Skeletal muscle tissue (tissue), 4 donors: ENCODE data around the gene CEP85L. TPM values are rescaled to one million over a fixed set of nuclear protein-coding genes. Genes with fewer than 3 reads are reported as not detected.

Experiments
- H3K27ac ChIP-seq: one replicate; pipeline ENCODE4 v1.7.0; 2013; ENCODE audit warnings: mild to moderate bottlenecking, low read depth, low read length, inconsistent platforms
- H3K27me3 ChIP-seq, 3 donors: one replicate each; pipeline ENCODE4 v1.7.0; 2013; ENCODE audit warnings: low read length in 3 of 3; ENCODE audit not compliant: control insufficient read depth in 3 of 3, insufficient read depth in 3 of 3
- H3K36me3 ChIP-seq, 3 donors: one replicate each; pipeline ENCODE4 v1.7.0; 2013; ENCODE audit warnings: low read length in 3 of 3; ENCODE audit not compliant: control insufficient read depth in 3 of 3, insufficient read depth in 3 of 3
- H3K4me1 ChIP-seq, 3 donors: one replicate each; pipeline ENCODE4 v1.7.0; 2013; ENCODE audit warnings: low read length in 3 of 3, mild to moderate bottlenecking in 3 of 3; ENCODE audit not compliant: control insufficient read depth in 3 of 3, insufficient read depth in 3 of 3
- H3K4me3 ChIP-seq, 3 donors: one replicate each; pipeline ENCODE4 v1.7.0; 2013; ENCODE audit warnings: low read length in 3 of 3
- H3K9ac ChIP-seq, 3 donors: one replicate each; pipeline ENCODE4 v1.7.0; 2013; ENCODE audit warnings: low read length in 3 of 3, mild to moderate bottlenecking in 3 of 3, moderate library complexity in 2 of 3, low read depth in 1 of 3
- H3K9me3 ChIP-seq, 3 donors: one replicate each; pipeline ENCODE4 v1.7.0; 2013; ENCODE audit warnings: low read length in 3 of 3; ENCODE audit not compliant: control insufficient read depth in 3 of 3
- total RNA-seq: library from RNA; depleted of rRNA; stranded (reverse); fragments of >200 nt; gene quantifications from one replicate; pipeline ENCODE4 v1.2.3, GENCODE V29; 2014
- donor health status: Osteomylitis.

The CEP85L gene
- total RNA-seq, 1 donor from 2014 or later = 42.3 TPM

GRCh38 chr6:118627724-118628123, 23.7 kb downstream of the CEP85L start:
- Histone ChIP-seq H3K4me1 (peaks cover 6 to 14% (median 7%) of the 10 kb centered on the region in 3 donors), H3K36me3 (peaks cover 0 to 5% (median 3%) of the 10 kb centered on the region in 3 donors), H3K9me3 (peaks cover 0 to 4% (median 0%) of the 10 kb centered on the region in 3 donors), H3K4me3 (no peak overlapping the region), H3K27ac (no peak overlapping the region), H3K9ac (no peak overlapping the region), H3K27me3 (no peaks in the 10 kb centered on the region)

- H3K4me1 ChIP-seq = peaks cover 10 to 32% (median 23%) of the 10 kb centered on the region in 3 donors
Observed at GRCh38 chr6:118625833-118626232, 25.6 kb downstream of the CEP85L start.

GRCh38 chr6:118621799-118622470, 29.5 kb downstream of the CEP85L start:
- no peaks in the 10 kb centered on the region for H3K27me3 ChIP-seq
- H3K4me1 ChIP-seq = peaks cover 26 to 58% (median 35%) of the 10 kb centered on the region in 3 donors
- H3K27ac ChIP-seq = peak overlapping the region; percentile 10
- peaks cover 0 to 4% (median 0%) of the 10 kb centered on the region in 3 donors for H3K9me3 ChIP-seq
- H3K4me3 ChIP-seq = no peak overlapping the region
- H3K9ac ChIP-seq = no peak overlapping the region
- H3K36me3 ChIP-seq = no peaks in the 10 kb centered on the region

More at GRCh38 chr6:118625833-118626232, 25.6 kb downstream of the CEP85L start:
- no peak overlapping the region for H3K27ac ChIP-seq
- H3K27me3 ChIP-seq = no peaks in the 10 kb centered on the region
- H3K9ac ChIP-seq = no peak overlapping the region
- peaks cover 0 to 4% (median 0%) of the 10 kb centered on the region in 3 donors for H3K9me3 ChIP-seq
- H3K4me3 ChIP-seq = no peak overlapping the region
- peaks cover 0 to 4% (median 3%) of the 10 kb centered on the region in 3 donors for H3K36me3 ChIP-seq

GRCh38 chr6:118620202-118620601, 31.2 kb downstream of the CEP85L start:
- Histone ChIP-seq H3K9ac (no peak overlapping the region), H3K4me3 (no peak overlapping the region), H3K9me3 (no peaks in the 10 kb centered on the region), H3K36me3 (no peaks in the 10 kb centered on the region), H3K27me3 (no peaks in the 10 kb centered on the region), H3K27ac (no peak overlapping the region), H3K4me1 (peaks cover 33 to 63% (median 34%) of the 10 kb centered on the region in 3 donors)

- H3K9ac ChIP-seq = no peak overlapping the region
- no peak overlapping the region for H3K27ac ChIP-seq
- H3K4me3 ChIP-seq = no peak overlapping the region
- no peaks in the 10 kb centered on the region for H3K36me3 ChIP-seq
- H3K27me3 ChIP-seq = no peaks in the 10 kb centered on the region
- peaks cover 32 to 56% (median 33%) of the 10 kb centered on the region in 3 donors for H3K4me1 ChIP-seq
- H3K9me3 ChIP-seq = no peaks in the 10 kb centered on the region
Observed at GRCh38 chr6:118618676-118619377, 32.6 kb downstream of the CEP85L start.

GRCh38 chr6:118617417-118617816, 34.0 kb downstream of the CEP85L start:
- Histone ChIP-seq H3K27me3 (no peaks in the 10 kb centered on the region), H3K9ac (peak overlapping the region in 2 of 3 donors; percentile 12 to 51), H3K4me1 (peaks cover 26 to 50% (median 26%) of the 10 kb centered on the region in 3 donors), H3K27ac (no peak overlapping the region), H3K9me3 (no peaks in the 10 kb centered on the region), H3K4me3 (peak overlapping the region in 1 of 3 donors; percentile 41), H3K36me3 (no peaks in the 10 kb centered on the region)

- no peak overlapping the region for H3K4me3 ChIP-seq
- no peaks in the 10 kb centered on the region for H3K36me3 ChIP-seq
- no peak overlapping the region for H3K27ac ChIP-seq
- peaks cover 4 to 20% (median 10%) of the 10 kb centered on the region in 3 donors for H3K4me1 ChIP-seq
- H3K9ac ChIP-seq = no peak overlapping the region
- H3K9me3 ChIP-seq = no peaks in the 10 kb centered on the region
- no peaks in the 10 kb centered on the region for H3K27me3 ChIP-seq
Observed at GRCh38 chr6:118611334-118611733, 40.1 kb downstream of the CEP85L start.

GRCh38 chr6:118606858-118607257, 44.5 kb downstream of the CEP85L start:
- Histone ChIP-seq H3K36me3 (no peaks in the 10 kb centered on the region), H3K27me3 (no peaks in the 10 kb centered on the region), H3K9me3 (no peaks in the 10 kb centered on the region), H3K9ac (no peak overlapping the region), H3K4me3 (no peak overlapping the region), H3K27ac (no peak overlapping the region), H3K4me1 (peaks cover 4 to 19% (median 7%) of the 10 kb centered on the region in 3 donors)

GRCh38 chr6:118606268-118606667, 45.1 kb downstream of the CEP85L start:
- Histone ChIP-seq H3K9ac (no peak overlapping the region), H3K27ac (no peak overlapping the region), H3K27me3 (no peaks in the 10 kb centered on the region), H3K9me3 (no peaks in the 10 kb centered on the region), H3K36me3 (no peaks in the 10 kb centered on the region), H3K4me1 (peaks cover 4 to 19% (median 7%) of the 10 kb centered on the region in 3 donors), H3K4me3 (no peak overlapping the region)

- H3K27me3 ChIP-seq = no peaks in the 10 kb centered on the region
- peaks cover 4 to 15% (median 7%) of the 10 kb centered on the region in 3 donors for H3K4me1 ChIP-seq
- no peak overlapping the region for H3K27ac ChIP-seq
- H3K9ac ChIP-seq = no peak overlapping the region
- no peaks in the 10 kb centered on the region for H3K36me3 ChIP-seq
- H3K9me3 ChIP-seq = no peaks in the 10 kb centered on the region
- no peak overlapping the region for H3K4me3 ChIP-seq
Observed at GRCh38 chr6:118603372-118603771, 48.0 kb downstream of the CEP85L start.
